HG02852 (cell line): ENCODE data around the gene DTX1.

Experiments used
- ATAC-seq: cut with Tn5 transposase; IDR thresholded peaks from one replicate; pipeline ENCODE4 v1.9.1; 2021; ENCODE audit warnings: mild to moderate bottlenecking, moderate library complexity; ENCODE audit not compliant: unreplicated experiment

DTX1 gene

DNA sequence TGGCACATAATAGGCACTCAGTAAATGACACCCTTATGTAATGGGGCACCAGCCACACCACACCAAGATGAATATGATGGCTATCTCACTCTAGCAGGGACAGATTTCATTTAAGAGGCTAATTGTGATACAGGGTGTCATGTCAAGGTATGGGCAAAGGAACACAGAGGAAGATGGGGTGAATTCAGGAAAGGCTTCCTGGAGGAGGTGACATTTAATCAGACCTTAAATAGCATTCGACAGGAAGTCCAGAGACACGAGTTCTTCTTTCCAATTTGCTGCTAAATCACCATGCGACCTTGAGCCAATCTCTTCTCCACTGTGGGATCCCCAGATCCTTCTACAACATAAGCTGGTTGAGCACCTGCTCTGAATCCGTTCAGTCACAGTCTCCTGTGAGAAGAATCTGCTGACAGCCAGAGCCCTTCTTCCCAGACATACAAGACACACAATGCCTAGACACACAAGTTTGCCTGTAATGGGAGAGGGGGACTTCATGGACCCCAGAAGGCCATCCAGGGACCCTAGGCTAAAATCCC lies 1.5 kb upstream of the DTX1 start:
- no peak for ATAC-seq

DNA sequence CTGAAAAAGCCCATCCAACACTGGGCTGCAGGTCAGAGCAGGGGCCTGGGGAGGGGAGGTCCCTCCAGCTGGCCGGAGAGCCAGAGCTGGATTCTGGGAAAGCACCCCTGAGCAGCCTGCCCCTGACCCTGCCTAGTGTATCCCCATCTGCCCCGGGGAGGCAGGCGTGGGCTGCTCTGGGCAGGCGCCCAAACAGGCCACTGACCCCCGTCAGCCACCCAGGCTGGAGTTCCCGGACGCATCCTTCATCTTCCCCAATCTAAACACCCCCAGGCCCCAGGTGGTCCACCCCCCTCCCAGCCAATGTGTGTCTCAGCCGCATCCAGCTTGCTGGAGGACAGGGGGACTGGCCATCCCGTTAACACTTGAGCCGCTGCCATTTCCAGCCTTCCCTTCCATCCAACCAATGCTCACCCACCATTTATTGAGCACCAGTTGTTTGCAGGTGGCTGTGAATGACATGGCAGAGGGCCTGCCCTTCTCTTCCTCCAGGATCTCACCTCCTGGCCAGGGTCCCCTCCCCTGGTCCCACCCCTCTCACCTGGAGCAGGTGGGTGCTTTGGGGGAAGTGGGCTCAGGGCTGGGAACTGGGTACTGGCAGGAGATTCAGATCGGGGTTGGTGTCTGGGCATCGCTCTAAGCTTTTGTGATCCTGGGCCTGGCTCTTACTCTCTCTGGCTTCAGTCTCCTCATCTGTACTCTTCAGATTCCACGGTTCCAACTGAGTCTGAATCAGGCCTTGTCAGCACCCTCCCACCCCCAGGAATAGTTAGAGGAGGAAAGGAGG lies 743 bp upstream of the DTX1 start:
- ATAC-seq, result no peak

DNA sequence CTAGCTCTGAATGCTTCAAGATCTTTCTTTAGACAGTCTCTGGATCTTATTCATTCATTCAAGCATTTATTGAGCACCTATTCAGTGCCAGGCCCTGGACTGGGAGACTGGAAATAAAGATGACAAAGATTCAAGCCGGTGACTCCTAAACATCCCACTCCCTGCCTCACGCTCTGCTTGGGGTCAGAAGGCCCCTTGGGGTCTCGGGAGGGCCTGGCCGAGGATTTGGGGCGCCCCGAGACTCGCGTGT lies 224 bp upstream of the DTX1 start:
- ATAC-seq, result no peak

DNA sequence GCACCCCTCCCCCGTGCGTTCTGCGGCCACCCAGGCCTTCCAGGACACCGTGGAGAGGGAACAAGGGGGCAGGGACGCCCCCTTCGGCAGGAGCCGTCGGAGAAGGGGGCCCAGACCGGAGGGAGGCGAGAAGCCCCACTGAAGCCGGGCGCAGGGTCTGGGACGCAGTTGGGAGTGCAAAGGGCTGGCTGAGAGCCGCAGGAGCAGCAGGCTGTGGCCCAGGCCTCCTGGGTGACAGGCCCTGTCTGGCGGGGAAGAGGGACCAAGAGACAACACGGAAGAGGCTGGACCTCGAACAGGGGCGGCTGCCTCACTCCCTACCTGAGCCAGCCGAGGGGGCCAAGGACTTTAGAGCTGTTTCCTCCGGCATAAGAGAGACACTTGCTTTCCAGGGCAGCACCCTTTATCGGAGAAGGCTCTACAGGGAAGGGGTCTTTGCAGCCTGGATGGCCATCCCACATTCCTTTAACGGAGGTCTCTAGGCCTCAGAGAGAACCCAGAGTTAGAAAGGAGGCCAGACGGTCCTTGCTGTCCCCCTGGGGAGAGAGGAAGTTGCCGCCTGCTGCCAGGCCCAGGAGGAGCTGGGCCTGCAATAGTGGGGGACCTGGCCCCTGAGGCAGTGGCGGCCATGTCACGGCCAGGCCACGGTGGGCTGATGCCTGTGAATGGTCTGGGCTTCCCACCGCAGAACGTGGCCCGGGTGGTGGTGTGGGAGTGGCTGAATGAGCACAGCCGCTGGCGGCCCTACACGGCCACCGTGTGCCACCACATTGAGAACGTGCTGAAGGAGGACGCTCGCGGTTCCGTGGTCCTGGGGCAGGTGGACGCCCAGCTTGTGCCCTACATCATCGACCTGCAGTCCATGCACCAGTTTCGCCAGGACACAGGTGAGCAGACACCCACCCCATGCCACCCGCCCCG lies 1.3 kb downstream of the DTX1 start:
- ATAC-seq, result no peak

DNA sequence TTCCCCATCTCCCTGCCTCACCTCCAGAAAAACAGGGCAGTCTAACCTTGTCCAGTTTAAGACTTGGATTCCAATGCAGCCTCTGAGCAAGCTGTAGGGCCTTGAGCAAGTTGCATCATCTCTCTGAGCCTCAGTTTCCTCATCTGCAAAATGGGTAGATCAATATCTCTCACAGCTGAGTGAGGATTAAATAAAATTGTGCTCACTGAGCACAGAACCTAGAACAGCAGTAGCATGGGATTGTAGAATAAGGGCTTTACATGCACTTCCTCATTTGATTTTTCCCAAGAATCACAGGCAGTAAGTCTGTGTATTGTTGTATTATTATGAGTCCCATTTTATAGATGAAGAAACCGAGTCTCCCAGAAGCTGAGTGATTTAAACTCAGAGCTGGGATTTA lies 2.0 kb downstream of the DTX1 start:
- no peak for ATAC-seq

DNA sequence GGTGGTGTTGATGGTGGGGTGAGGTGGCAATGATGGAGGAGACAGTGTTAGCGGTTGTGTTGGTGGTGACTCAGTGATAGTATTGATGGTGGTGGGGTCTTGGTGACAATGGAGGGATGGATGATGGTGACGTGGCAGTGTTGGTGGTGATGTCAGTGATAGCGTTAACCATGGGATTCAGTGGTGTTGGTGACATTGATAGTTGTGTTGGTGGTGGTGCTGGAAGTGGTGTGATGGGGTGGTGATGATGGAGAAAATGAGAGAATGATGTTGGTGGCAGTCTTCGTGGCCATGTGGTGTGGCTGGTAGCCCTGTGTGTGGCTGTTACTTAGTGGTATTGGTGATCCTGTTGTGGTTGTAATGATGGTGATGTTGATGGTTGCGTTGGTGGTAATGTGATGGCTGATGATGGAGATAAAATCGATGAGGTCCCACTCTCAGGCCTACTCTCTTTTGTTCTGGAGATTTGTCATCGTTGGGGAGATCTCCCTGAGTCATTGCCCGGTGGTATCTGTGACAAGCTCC lies 2.6 kb downstream of the DTX1 start:
- no peak for ATAC-seq

DNA sequence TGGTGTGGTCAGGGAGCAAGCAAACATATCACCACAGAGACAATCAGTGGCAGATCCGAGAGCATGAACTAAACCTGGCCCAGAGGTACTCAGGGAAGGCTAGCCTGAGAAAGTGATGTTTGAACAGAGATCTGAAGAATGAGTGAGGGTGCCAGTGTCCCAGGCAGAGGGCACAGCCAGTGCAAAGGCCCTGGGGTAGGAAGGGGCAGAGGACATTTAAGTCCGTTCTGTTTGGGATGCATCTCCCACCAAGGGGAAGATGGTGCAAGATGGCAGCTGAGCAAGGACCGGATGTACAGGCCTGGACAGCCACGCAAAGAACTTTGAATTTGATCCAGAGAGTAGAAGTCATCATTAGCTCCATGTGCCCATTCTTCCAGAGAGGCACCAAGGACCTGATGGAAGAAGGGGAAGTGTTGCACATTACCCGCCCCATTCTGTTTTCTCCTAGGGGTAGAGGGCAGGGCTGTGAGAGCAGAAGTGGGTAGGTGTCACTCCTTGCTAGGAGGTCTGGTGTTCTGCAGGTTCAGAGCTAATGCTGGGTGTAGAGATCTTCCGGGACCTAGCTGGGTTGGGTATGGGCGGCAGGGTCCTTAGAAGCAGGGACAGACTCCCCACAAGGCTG lies 3.9 kb downstream of the DTX1 start:
- ATAC-seq, result no peak

DNA sequence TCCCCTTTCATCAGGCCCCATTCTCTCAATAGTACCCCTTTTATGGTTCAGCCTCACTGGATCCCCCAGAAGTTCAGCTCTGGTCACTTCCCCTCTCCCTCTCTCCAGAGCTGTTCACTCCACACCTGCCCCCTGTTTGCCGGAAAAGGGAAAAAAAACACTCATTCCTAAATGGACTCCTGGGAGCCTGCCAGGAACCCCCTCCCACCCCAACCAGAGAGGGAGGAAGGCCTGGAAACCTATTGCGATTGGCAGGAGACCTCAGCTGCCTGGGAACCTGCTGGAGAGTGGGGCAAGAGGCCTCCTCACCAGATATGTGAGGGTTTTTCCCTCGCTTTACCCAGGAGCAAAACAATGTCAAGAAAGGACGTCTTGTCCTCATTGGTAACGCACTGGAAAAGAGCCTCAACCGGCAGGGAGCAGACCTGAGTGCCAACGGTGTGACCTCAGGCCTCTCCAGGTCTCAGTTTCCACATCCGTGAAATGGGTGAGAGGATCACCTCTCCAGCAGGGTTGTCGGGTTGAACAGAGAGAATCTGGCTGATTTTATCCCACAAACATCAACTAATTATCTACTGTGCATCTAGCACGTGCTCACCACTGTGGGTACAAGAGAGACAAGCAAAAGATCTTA lies 4.6 kb downstream of the DTX1 start:
- ATAC-seq, result no peak

DNA sequence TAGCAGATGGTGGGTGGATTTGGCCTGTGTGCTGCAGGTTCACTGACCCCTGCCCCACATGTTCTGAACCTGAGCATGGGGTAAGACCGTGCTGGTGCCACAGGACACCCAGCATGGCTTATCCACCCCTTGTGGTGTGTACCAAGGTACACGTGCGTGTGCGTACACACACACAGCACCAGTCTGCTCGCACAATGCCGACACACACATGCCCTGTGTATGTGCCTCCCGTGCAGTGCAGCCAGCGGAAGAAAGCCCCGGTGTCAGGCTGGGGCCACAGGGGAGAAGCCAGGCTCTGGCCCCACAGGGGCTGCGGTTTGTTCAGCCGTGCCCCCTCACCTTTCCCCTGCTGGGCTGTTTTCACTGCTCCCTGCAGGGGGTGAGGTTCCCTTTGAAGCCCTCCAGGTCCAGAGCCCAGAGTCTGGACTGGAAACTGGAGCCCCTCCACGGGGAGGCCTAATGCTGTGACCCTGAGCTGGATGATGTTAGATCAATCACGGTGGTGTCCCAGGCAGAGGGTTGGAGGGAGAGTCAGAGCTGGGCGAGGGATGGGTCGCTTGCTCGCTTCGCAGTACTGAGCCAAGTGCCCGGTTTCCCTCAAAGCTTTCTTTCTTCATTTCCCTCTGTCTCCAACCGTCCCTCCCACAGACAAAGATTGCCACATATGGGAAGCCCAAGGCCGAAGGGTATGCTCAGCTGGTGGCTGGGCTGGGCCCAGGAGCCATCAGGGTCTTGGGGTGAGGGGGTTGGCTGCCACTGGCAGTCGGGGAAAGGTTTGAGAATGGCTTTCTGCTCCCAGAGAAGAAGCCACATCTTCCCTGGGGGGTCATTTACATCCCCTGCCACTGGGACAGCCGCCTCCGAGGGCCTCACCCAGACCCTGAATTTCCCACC lies 6.2 kb downstream of the DTX1 start:
- no peak for ATAC-seq

DNA sequence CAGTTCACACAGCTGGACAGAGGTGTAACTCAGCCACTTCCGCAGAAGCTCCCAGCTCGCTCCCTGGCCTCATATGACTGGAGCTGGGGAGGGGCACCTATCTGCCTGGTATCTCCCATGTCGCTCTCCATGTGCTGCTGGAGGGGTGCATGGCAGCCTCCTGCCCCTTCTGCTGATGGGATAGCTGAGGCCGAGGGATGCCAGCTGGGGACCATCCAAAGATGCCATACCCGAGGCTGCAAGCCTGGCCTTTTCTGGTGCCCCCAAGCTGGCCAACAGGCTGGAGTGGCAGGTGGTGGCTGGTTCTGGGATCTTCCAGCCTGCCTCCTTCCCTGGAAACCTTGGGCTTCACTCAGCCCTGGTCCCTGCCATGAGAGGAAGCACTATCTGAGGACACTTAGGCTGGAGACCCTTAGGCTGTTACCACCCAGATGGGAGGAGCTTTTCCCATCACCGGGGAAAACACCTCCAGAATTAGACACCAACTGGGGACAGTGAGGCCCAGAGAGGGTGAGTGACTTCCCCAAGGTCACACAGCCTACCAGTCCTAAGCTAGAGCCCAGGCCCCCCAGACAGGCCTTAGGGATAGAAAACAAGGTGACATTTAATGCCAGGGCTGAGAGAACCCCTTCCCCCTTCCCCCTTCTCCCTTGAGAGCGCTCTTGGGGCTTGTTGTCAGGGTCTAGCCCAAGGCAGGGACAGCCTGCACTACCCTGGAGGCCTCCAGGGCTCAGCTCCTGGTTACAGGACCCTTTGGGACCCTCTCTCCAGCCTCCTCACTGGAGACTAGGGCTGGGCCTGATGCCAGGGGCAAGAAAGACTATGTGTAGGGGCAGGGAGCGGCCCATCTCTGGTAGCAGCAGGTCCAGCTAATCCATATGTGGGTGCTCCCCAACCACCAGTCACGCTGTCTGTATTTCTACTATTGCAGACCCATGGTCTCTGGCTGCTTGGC lies 7.1 kb downstream of the DTX1 start:
- ATAC-seq, result no peak

DNA sequence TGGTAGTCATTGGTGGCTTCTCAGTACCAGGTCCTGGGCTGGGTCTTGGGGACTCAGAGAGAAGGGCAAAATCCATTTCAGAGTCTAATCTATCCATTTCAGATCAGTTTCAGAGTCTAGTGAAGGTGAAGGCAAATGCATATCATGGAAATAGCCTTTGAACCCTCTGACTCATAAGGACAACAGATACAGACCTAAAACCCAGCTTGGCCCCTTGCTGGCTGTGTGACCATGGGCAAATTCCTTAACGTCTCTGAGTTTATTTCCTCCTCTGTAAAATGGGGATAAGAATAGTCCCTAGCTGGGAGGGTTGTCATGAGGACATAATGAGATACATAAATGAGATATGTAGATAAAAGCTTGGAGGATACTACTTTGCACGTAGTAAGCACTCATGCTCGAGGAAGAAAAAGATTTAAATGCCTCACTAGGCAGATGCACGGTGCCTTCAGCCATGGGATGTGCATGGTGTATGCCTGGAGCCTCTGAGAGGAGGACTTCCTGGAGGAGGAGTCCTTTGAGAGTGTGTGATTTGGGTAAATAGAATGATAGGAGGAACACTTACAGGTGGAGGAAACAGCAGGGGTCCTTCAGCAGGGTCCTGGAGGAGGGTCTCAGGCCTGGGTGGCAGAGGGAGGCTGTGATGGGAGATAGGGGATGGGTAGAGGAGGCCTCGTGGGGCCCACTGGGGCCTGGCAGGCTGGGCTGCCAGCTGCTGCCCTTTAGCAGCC lies 8.0 kb downstream of the DTX1 start:
- no peak for ATAC-seq

DNA sequence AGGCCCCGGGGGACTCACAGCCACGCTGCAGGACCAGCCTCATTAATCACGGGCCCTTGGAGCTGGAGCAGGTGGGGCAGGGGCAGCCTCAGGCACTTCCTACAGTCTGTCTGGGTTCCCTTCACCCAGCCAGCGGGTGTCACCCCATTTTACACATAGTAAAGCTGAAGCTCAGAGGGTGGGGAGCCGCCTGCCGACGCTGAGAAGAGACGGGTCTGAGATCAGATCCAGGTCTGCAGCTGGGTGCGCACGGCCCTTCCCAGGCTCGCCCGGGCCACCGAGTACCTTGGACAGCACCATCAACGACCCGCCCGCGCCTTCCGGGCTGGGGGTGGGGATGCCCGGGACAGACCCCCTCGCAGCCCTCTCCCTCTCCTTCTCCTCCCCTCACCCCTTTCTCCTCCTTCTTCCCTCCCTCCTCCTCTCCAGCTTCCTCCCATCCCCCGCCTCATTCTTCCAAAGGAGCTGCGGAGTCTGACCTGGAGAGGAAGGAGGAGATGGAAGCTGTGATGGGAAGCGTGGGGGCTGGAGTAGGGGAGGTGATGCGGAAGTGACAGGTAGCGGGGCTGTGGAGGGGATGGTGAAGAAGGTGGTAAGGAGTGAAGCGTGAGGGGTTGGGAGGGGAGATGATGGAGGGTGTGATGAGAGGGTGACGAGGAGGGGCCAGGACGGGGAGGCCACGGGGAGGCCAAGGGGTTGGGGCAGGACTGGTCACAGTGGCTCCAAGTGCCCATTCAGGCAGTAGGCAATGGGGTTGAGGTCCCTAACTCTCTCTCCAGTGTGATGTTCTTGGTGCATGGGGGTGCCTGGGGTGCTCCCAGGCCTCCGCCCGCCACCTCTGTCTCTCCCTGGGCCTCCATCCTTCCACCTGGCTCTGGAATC lies 8.8 kb downstream of the DTX1 start:
- no peak for ATAC-seq

DNA sequence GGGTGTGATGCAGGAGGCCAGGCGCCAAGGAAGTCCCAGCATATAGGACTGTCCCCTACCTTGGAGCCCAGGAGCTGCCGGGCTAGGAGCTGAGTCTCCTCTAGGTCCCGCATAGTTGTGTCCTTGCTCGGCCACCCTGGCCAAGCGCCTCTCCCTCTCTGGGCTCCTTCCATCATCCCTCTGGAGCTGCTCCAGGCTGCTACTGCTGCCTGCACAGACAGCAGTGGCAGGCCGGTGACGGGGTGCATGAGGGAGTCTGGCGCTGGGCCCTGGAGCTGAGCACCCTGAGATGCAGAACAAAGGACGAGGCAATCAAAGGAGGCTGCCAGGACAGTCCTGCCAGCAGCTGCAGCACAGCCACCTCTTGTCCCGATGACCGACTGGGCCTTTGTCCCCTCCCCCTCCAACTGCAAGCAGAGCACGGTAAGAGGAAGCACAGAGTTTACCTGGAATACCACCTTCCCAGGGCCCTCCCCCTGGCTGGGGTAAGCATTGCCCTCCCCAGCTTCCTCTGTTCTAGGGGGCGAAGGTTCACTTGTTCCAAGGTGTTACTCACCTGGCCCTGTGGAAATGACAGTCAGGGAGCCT lies 10.4 kb downstream of the DTX1 start:
- ATAC-seq, result no peak

DNA sequence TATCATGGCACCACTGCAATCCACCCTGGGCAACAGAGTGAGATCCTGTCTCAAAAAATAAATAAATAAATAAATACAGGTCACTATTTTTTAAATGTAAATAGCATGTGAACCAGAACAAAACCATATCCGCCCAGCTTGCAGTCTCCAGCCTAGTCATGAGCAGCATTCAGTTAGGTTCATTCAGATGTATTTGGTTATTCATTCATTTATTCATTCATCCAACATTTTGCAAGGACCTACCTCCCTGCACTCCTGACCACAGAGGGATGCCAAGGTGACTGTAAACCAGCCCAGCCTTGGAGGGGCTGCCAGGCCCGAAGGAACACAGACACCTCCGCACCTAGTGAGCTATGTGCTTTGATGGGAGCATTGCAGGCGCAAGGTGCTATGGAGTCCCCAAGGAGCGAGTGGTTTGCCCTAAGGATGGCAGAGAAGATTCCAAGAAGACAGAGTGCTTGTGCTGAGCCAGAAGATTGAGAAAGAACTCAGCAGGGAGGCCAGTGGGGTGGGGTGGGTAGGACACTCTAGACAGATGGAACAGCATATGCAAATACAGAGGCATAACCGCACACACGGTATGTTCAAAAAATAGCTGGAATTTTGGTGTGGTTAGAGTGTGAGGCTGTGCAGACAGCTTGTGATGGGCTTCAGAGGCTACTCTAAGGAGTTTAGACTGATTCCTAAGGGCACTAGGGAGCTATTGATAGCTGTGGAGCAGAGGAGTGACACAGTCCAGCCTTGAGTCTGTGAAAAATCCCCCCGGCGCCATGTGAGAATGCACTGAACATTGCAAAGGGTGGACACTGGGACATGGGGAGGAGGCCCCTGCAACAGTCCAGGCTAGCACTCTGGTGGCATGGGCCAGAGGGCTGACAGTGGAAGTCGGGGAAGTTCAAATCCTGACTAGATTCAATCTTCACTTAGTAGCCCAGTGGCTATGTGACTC lies 11.7 kb downstream of the DTX1 start:
- ATAC-seq, result no peak

DNA sequence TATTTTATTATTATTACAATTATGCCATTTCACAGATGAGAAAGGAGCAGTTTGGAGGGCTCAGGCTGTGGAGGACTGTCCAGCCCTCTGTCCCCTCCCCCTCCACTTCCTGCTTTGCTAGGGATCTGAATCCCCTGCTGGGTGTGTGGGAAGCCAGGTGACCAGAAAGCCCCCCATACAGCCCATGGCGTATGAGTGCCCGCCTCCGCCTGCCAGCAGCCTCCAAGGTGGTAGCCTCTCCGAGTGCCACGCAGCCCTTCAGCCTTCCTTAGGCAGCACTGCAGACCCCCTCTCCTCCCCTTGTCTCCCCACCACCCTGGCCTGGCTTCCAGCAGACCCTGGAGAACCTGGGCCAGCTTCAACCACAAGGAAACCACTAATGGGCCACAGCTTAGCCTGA lies 12.6 kb downstream of the DTX1 start:
- ATAC-seq, result no peak

DNA sequence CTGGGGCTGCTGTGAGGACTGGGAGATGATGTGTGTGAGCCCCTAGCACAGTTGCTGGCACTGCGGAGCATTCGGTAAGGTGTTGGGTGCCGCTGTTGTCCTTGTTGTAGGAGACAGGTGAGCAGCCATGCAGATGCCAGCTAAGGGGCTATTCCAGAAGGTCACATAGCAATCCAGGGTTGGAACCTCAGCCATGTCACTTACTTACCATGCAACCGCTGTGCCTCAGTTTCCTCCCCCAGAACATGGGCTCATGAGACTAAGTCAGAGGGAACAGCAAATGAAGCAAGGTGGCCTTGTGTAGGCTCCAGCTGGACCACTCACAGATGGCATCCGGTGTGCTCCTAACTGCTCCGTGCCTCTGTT lies 13.2 kb downstream of the DTX1 start:
- ATAC-seq, result no peak
